ENCODE results near the gene PIGT. TPM values are rescaled to one million over a fixed set of nuclear protein-coding genes. Genes with fewer than 3 reads are reported as not detected.

Gene PIGT
- total and polyA plus RNA-seq, 2 donors = 28.1 to 52.6 TPM

DNA sequence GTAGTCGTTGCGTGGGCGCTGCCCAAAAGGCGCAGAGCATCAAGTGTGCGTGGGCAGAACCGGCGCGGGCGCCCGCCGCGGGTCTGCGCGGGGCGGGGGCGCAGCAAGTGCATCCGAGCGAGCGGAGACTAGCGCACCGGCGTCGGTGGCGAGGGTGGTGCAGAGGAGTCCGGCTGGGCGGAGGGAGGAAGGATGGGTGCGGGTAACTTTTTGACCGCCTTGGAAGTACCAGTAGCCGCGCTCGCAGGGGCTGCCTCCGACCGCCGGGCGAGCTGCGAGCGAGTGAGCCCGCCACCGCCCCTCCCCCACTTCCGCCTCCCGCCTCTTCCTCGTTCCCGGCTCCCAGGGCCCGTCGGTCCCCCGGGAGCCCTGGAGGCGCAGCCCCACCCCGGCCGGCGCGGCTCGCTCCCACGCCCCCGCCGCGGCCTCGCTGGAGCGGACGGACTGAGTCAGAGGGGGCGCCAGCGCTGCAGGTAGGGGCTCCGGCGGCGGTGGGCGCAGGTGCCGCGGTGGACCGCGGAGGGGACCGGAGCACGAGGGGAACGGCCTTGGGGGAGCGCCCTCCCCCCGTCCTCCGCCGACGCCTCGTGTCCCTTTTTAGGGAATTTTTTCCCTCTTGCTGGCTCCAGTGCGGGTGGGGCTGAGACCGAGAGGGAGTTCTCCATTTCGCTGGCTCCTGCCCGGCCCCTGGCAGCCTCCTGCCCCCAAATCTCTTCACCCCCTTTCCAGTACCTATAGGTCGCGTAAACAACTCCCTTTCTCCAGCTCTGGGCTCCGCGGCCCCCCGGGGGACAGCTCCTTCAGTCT, 9.5 kb upstream of the PIGT start:
- peak in 3 of 9 donors; percentile 40 to 55 (median 44) for DNase-seq (ENCODE audit: low read depth in 6 of 9, low spot score in 9 of 9)
- under 1% methylated on average over 87 of the region's 87 CpGs for WGBS
- Histone ChIP-seq H3K27ac (ENCODE audit: low read depth in 1 of 2, low read length in 1 of 2) (peak overlapping the region in 1 of 2 donors; percentile 82), H3K36me3 (ENCODE audit: control insufficient read depth in 2 of 2, insufficient read depth in 2 of 2, low read length in 1 of 2) (no peaks in the 10 kb centered on the region), H3K4me1 (ENCODE audit: control insufficient read depth in 2 of 2, insufficient read depth in 2 of 2, low read length in 2 of 2) (peaks cover 4 to 18% of the 10 kb centered on the region in 2 donors), H3K27me3 (ENCODE audit: control insufficient read depth in 2 of 2, insufficient read depth in 1 of 2, low read length in 1 of 2) (peaks cover 11 to 59% of the 10 kb centered on the region in 2 donors), H3K4me3 (ENCODE audit: low read length in 2 of 2) (peak overlapping the region; percentile 49 to 77), H3K9me3 (ENCODE audit: control insufficient read depth in 2 of 2, insufficient read depth in 1 of 2, low read length in 1 of 2) (peaks cover 0 to 5% of the 10 kb centered on the region in 2 donors)

DNA sequence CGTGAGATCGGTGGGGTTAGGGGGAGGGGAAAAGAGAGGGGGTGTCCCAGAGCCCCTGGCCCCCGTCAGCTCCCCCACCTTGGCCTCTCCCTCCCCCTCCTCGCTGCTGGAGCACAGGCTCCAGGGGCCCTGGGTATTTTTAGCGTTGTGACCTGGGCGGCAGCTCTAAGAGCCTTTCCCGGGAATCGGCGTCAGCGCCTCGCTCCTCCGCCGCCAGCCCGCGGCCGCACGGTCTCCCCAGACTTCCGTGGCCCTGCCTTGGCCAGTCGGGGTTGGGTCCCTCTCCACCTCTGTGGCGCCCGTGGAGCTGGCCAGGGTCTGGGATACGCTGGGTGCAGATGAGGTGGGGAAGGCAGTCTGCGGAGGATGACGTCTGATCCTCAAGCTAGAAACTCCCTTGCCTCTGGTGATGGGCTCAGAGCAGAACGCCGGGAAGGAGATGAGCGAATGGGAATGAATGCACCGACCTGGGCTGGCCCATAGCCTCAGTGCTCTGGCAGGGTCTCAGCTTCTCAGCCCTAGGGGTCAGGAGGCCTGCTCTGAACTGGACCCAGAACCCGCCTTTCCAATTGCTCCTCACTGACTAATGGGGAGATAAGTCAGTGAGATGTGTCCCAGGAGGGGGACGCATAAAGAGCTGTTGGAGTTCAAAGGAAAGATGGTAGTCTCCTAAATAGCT, 8.7 kb upstream of the PIGT start:
- Histone ChIP-seq H3K36me3 (ENCODE audit: control insufficient read depth in 2 of 2, insufficient read depth in 2 of 2, low read length in 1 of 2) (no peaks in the 10 kb centered on the region), H3K4me1 (ENCODE audit: control insufficient read depth in 2 of 2, insufficient read depth in 2 of 2, low read length in 2 of 2) (peaks cover 4 to 18% of the 10 kb centered on the region in 2 donors), H3K27ac (ENCODE audit: low read depth in 1 of 2, low read length in 1 of 2) (peak overlapping the region; percentile 17 to 82), H3K9me3 (ENCODE audit: control insufficient read depth in 2 of 2, insufficient read depth in 1 of 2, low read length in 1 of 2) (peaks cover 0 to 5% of the 10 kb centered on the region in 2 donors), H3K4me3 (ENCODE audit: low read length in 2 of 2) (peak overlapping the region; percentile 49 to 77), H3K27me3 (ENCODE audit: control insufficient read depth in 2 of 2, insufficient read depth in 1 of 2, low read length in 1 of 2) (peaks cover 11 to 59% of the 10 kb centered on the region in 2 donors)
- 43% methylated on average over 30 of the region's 30 CpGs for WGBS
- no peak for DNase-seq (ENCODE audit: low read depth in 6 of 9, low spot score in 9 of 9)

- WGBS = 94% methylated on average over 21 of the region's 21 CpGs
- Histone ChIP-seq H3K4me3 (ENCODE audit: low read length in 2 of 2) (peak within 1 kb of the TSS; percentile 49 to 77), H3K36me3 (ENCODE audit: control insufficient read depth in 2 of 2, insufficient read depth in 2 of 2, low read length in 1 of 2) (no peaks in the 10 kb centered on the region), H3K27me3 (ENCODE audit: control insufficient read depth in 2 of 2, insufficient read depth in 1 of 2, low read length in 1 of 2) (peaks cover 8 to 59% of the 10 kb centered on the region in 2 donors), H3K9me3 (ENCODE audit: control insufficient read depth in 2 of 2, insufficient read depth in 1 of 2, low read length in 1 of 2) (peaks cover 0 to 5% of the 10 kb centered on the region in 2 donors), H3K4me1 (ENCODE audit: control insufficient read depth in 2 of 2, insufficient read depth in 2 of 2, low read length in 2 of 2) (peaks cover 4 to 18% of the 10 kb centered on the region in 2 donors), H3K27ac (ENCODE audit: low read depth in 1 of 2, low read length in 1 of 2) (peak within 1 kb of the TSS; percentile 17 to 82)
- DNase-seq (ENCODE audit: low read depth in 6 of 9, low spot score in 9 of 9) = peak in 2 of 9 donors; percentile 21 to 42
Measured at GRCh38 chr20:45407783-45408645, 7.9 kb upstream of the PIGT start, which contains the start of gene DBNDD2. DBNDD2 (plus strand) TSS chr20:45408289; CDS start chr20:45408468, 179 bp downstream.

GRCh38 chr20:45408646-45409213, 7.2 kb upstream of the PIGT start:
- Histone ChIP-seq H3K27ac (ENCODE audit: low read depth in 1 of 2, low read length in 1 of 2) (peak overlapping the region in 1 of 2 donors; percentile 25), H3K27me3 (ENCODE audit: control insufficient read depth in 2 of 2, insufficient read depth in 1 of 2, low read length in 1 of 2) (peaks cover 6 to 55% of the 10 kb centered on the region in 2 donors), H3K36me3 (ENCODE audit: control insufficient read depth in 2 of 2, insufficient read depth in 2 of 2, low read length in 1 of 2) (no peaks in the 10 kb centered on the region), H3K4me1 (ENCODE audit: control insufficient read depth in 2 of 2, insufficient read depth in 2 of 2, low read length in 2 of 2) (peaks cover 4 to 18% of the 10 kb centered on the region in 2 donors), H3K4me3 (ENCODE audit: low read length in 2 of 2) (no peak overlapping the region), H3K9me3 (ENCODE audit: control insufficient read depth in 2 of 2, insufficient read depth in 1 of 2, low read length in 1 of 2) (peaks cover 0 to 5% of the 10 kb centered on the region in 2 donors)
- DNase-seq (ENCODE audit: low read depth in 6 of 9, low spot score in 9 of 9) = peak in 1 of 9 donors; percentile 39
- 36% methylated on average over 7 of the region's 7 CpGs for WGBS

DNA sequence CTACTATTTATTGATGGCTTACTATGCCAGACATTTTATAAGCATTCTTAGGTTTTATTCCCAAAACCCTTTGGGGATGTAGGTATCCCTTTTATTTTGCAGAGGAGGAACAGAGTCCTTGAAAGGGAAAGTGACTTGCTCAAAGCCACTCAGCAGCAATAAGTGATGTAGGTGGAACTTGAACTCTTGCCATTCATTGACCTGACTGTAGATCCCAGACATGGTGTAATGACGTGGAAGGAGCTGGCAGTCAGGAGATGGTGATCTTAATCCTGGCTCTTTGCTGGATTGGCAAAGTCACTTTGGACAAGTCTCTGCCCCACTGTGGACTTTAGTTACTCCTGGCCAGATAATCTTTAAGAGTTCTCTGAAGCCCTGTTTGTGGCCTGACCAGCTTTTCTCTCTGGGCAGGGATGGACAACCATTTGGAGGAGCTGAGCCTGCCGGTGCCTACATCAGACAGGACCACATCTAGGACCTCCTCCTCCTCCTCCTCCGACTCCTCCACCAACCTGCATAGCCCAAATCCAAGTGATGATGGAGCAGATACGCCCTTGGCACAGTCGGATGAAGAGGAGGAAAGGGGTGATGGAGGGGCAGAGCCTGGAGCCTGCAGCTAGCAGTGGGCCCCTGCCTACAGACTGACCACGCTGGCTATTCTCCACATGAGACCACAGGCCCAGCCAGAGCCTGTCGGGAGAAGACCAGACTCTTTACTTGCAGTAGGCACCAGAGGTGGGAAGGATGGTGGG, 6.2 kb upstream of the PIGT start:
- peaks cover 4 to 18% of the 10 kb centered on the region in 2 donors for H3K4me1 ChIP-seq (ENCODE audit: control insufficient read depth in 2 of 2, insufficient read depth in 2 of 2, low read length in 2 of 2)
- H3K27ac ChIP-seq (ENCODE audit: low read depth in 1 of 2, low read length in 1 of 2) = no peak overlapping the region
- H3K4me3 ChIP-seq (ENCODE audit: low read length in 2 of 2) = no peak overlapping the region
- WGBS = 96% methylated on average over 7 of the region's 7 CpGs
- H3K36me3 ChIP-seq (ENCODE audit: control insufficient read depth in 2 of 2, insufficient read depth in 2 of 2, low read length in 1 of 2) = no peaks in the 10 kb centered on the region
- DNase-seq (ENCODE audit: low read depth in 6 of 9, low spot score in 9 of 9) = no peak
- peaks cover 6 to 46% of the 10 kb centered on the region in 2 donors for H3K27me3 ChIP-seq (ENCODE audit: control insufficient read depth in 2 of 2, insufficient read depth in 1 of 2, low read length in 1 of 2)
- H3K9me3 ChIP-seq (ENCODE audit: control insufficient read depth in 2 of 2, insufficient read depth in 1 of 2, low read length in 1 of 2) = peaks cover 0 to 5% of the 10 kb centered on the region in 2 donors

- Histone ChIP-seq H3K9me3 (ENCODE audit: control insufficient read depth in 2 of 2, insufficient read depth in 1 of 2, low read length in 1 of 2) (peaks cover 0 to 5% of the 10 kb centered on the region in 2 donors), H3K27ac (ENCODE audit: low read depth in 1 of 2, low read length in 1 of 2) (no peak overlapping the region), H3K4me3 (ENCODE audit: low read length in 2 of 2) (no peak overlapping the region), H3K36me3 (ENCODE audit: control insufficient read depth in 2 of 2, insufficient read depth in 2 of 2, low read length in 1 of 2) (no peaks in the 10 kb centered on the region), H3K4me1 (ENCODE audit: control insufficient read depth in 2 of 2, insufficient read depth in 2 of 2, low read length in 2 of 2) (peaks cover under 1 to 17% of the 10 kb centered on the region in 2 donors), H3K27me3 (ENCODE audit: control insufficient read depth in 2 of 2, insufficient read depth in 1 of 2, low read length in 1 of 2) (peaks cover 6 to 34% of the 10 kb centered on the region in 2 donors)
- WGBS = 97% methylated on average over 8 of the region's 8 CpGs
- DNase-seq (ENCODE audit: low read depth in 6 of 9, low spot score in 9 of 9) = no peak
Measured at GRCh38 chr20:45410887-45411286, 5.1 kb upstream of the PIGT start.

DNA sequence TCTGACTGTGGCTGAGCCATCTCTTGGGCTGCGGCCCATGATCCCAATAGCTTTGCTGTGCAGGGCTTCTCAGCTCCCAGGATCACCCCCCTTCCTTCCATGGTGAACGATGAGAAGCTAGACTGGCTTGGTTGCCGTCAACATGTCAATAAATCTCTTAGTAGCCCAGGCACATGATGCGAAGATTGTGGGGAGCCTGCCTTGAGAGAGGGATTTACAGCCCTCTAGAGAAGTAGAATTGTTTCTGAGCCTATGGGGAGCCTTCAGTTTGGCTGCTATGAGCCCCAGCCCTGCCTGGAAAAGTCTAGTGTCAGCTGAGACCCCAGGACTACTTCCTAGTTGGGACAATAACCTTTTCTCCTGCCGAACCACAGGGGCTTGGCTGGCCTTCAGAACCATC, 3.3 kb upstream of the PIGT start:
- H3K27ac ChIP-seq (ENCODE audit: low read depth in 1 of 2, low read length in 1 of 2) = no peak overlapping the region
- no peak for DNase-seq (ENCODE audit: low read depth in 6 of 9, low spot score in 9 of 9)
- H3K36me3 ChIP-seq (ENCODE audit: control insufficient read depth in 2 of 2, insufficient read depth in 2 of 2, low read length in 1 of 2) = no peaks in the 10 kb centered on the region
- peaks cover 0 to 18% of the 10 kb centered on the region in 2 donors for H3K27me3 ChIP-seq (ENCODE audit: control insufficient read depth in 2 of 2, insufficient read depth in 1 of 2, low read length in 1 of 2)
- H3K4me1 ChIP-seq (ENCODE audit: control insufficient read depth in 2 of 2, insufficient read depth in 2 of 2, low read length in 2 of 2) = peaks cover 10 to 18% of the 10 kb centered on the region in 2 donors
- peaks cover 0 to 5% of the 10 kb centered on the region in 2 donors for H3K9me3 ChIP-seq (ENCODE audit: control insufficient read depth in 2 of 2, insufficient read depth in 1 of 2, low read length in 1 of 2)
- no peak overlapping the region for H3K4me3 ChIP-seq (ENCODE audit: low read length in 2 of 2)
- 95% methylated on average over 5 of the region's 5 CpGs for WGBS

- no peak for DNase-seq (ENCODE audit: low read depth in 6 of 9, low spot score in 9 of 9)
- Histone ChIP-seq H3K4me1 (ENCODE audit: control insufficient read depth in 2 of 2, insufficient read depth in 2 of 2, low read length in 2 of 2) (peaks cover 10 to 12% of the 10 kb centered on the region in 2 donors), H3K36me3 (ENCODE audit: control insufficient read depth in 2 of 2, insufficient read depth in 2 of 2, low read length in 1 of 2) (peaks cover 0 to 4% of the 10 kb centered on the region in 2 donors), H3K27me3 (ENCODE audit: control insufficient read depth in 2 of 2, insufficient read depth in 1 of 2, low read length in 1 of 2) (peaks cover 0 to 9% of the 10 kb centered on the region in 2 donors), H3K27ac (ENCODE audit: low read depth in 1 of 2, low read length in 1 of 2) (no peak overlapping the region), H3K4me3 (ENCODE audit: low read length in 2 of 2) (no peak overlapping the region), H3K9me3 (ENCODE audit: control insufficient read depth in 2 of 2, insufficient read depth in 1 of 2, low read length in 1 of 2) (peaks cover 0 to 2% of the 10 kb centered on the region in 2 donors)
- 87% methylated on average over 3 of the region's 3 CpGs for WGBS
Measured at GRCh38 chr20:45413479-45413878, 2.5 kb upstream of the PIGT start.
